NOMO-1 treated with dmso at 0.1 percent for 144 hours (cell line): ENCODE measurements around the gene CDRT15.
"Not testable (repeated sequence)": the region's sequence is repeated elsewhere in the genome, so short reads cannot be mapped to it uniquely, and the experiment has no call there.

ENCODE experiments used
- DNase-seq: peaks from one replicate; lab custom pipeline; 2025; ENCODE audit not compliant: unreplicated experiment; lab: John Stamatoyannopoulos, UW

CDRT15 gene

DNA sequence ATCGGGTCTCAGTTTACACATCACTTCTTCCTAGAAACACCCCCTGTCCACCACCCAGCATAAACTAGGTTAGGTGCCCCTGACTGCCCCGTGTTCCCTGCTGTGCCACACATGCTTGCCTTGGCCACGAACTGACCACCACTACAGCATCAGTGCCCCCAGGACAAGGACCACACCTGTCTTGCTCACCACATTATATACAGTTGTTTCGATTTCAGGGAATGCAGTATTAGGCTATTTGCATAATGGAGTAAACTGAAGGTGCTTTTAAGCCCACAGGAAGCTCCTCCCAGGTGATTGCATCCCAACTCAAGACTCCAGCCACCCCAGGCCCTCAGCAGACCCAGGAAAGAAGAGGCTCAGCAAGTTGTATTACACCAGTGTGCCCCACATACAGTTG is 50.2 kb downstream of the CDRT15 start:
- not testable (repeated sequence) for DNase-seq
